Astrocyte (in vitro differentiated cells and primary cell): Measurements from ENCODE around the gene KCND2.

Experiments
- CTCF ChIP-seq: IDR thresholded peaks from 2 replicates; pipeline ENCODE4 v1.5.1; 2011; ENCODE audit warnings: low read depth, mild to moderate bottlenecking, inconsistent platforms, low read length, moderate library complexity; ENCODE audit not compliant: insufficient read depth
- EZH2 ChIP-seq: IDR thresholded peaks from 2 replicates; pipeline ENCODE4 v1.6.1; 2012; ENCODE audit warnings: mild to moderate bottlenecking, low read length, inconsistent platforms; ENCODE audit not compliant: insufficient read depth

- TF ChIP-seq CTCF: no peak
- no peak for TF ChIP-seq EZH2
These were observed 20.1 kb downstream of the KCND2 start for GRCh38 chr7:120293027-120293426.
